T-helper 22 cell (primary cell): ENCODE data around the gene MACROD2.

Source experiments
- DNase-seq: peaks from one replicate; pipeline ENCODE4 v3.0.0-alpha.2; 2020; ENCODE audit warnings: low read depth

MACROD2 gene

GRCh38 chr20:14525426-14525825 is 530.1 kb downstream of the MACROD2 start:
- DNase-seq = no peak

- DNase-seq = no peak
Measured at GRCh38 chr20:14526891-14527290, 531.6 kb downstream of the MACROD2 start.

- no peak for DNase-seq
Measured at GRCh38 chr20:14531786-14532185, 536.5 kb downstream of the MACROD2 start.

- DNase-seq = no peak
Measured at GRCh38 chr20:14536738-14537137, 541.4 kb downstream of the MACROD2 start.

- DNase-seq = no peak
Measured at GRCh38 chr20:14538433-14538832, 543.1 kb downstream of the MACROD2 start.

GRCh38 chr20:14543040-14543439 is 547.7 kb downstream of the MACROD2 start:
- no peak for DNase-seq

GRCh38 chr20:14544688-14545087 is 549.4 kb downstream of the MACROD2 start:
- DNase-seq = no peak

GRCh38 chr20:14550655-14551054 is 555.3 kb downstream of the MACROD2 start:
- no peak for DNase-seq

GRCh38 chr20:14553774-14554534 is 558.6 kb downstream of the MACROD2 start:
- no peak for DNase-seq

- no peak for DNase-seq
Measured at GRCh38 chr20:14555676-14556075, 560.4 kb downstream of the MACROD2 start.

- DNase-seq = no peak
Measured at GRCh38 chr20:14556206-14556605, 560.9 kb downstream of the MACROD2 start.

GRCh38 chr20:14559612-14560011 is 564.3 kb downstream of the MACROD2 start:
- no peak for DNase-seq

GRCh38 chr20:14561741-14562221 is 566.5 kb downstream of the MACROD2 start:
- DNase-seq = no peak

GRCh38 chr20:14562981-14563380 is 567.7 kb downstream of the MACROD2 start:
- no peak for DNase-seq

GRCh38 chr20:14566505-14566904 is 571.2 kb downstream of the MACROD2 start:
- no peak for DNase-seq

GRCh38 chr20:14568225-14568624 is 572.9 kb downstream of the MACROD2 start:
- DNase-seq = no peak

- DNase-seq = no peak
Measured at GRCh38 chr20:14568701-14569100, 573.4 kb downstream of the MACROD2 start.

GRCh38 chr20:14569641-14570040 is 574.3 kb downstream of the MACROD2 start:
- no peak for DNase-seq

GRCh38 chr20:14570811-14571210 is 575.5 kb downstream of the MACROD2 start:
- no peak for DNase-seq

- DNase-seq = no peak
Measured at GRCh38 chr20:14573676-14574075, 578.4 kb downstream of the MACROD2 start.

- DNase-seq = no peak
Measured at GRCh38 chr20:14576196-14576877, 581.0 kb downstream of the MACROD2 start.

- DNase-seq = no peak
Measured at GRCh38 chr20:14580418-14581074, 585.2 kb downstream of the MACROD2 start.

GRCh38 chr20:14581731-14582130 is 586.4 kb downstream of the MACROD2 start:
- DNase-seq = no peak
